Activated CD4-positive, alpha-beta T cell treated with anti-CD3 and anti-CD28 coated beads, Interleukin-2, amount 10 ng/mL, durations not matched to agents 7 days and 5 days (primary cell): ENCODE results near the gene UBAP2L. TPM values are rescaled to one million over a fixed set of nuclear protein-coding genes. Genes with fewer than 3 reads are reported as not detected.
A peak's percentile ranks its signal among the peaks of the same experiment; 100 is the strongest.
"Not testable (repeated sequence)": the region's sequence is repeated elsewhere in the genome, so short reads cannot be mapped to it uniquely, and the experiment has no call there.

Experiments used
- CTCF ChIA-PET: fragments of 350-600 bp; sonication (Branson Sonifier 250); formaldehyde crosslinking; loops from one replicate; lab custom pipeline; 2021; ENCODE audit warnings: antibody characterized with exemption; lab: Charles Lee
- POLR2A ChIA-PET: fragments of 350-600 bp; sonication (Branson Sonifier 250); formaldehyde crosslinking; loops from one replicate; lab custom pipeline; 2021; ENCODE audit warnings: antibody characterized with exemption; lab: Charles Lee
- DNase-seq: peaks from one replicate; pipeline ENCODE4 v3.0.0-alpha.2; 2020
- H3K27ac Mint-ChIP-seq: one replicate; pipeline ENCODE4 v1.8.0; 2021; ENCODE audit warnings: mild to moderate bottlenecking, moderate library complexity, mixed read lengths
- H3K27me3 Mint-ChIP-seq: one replicate; pipeline ENCODE4 v1.8.0; 2021; ENCODE audit warnings: mixed read lengths
- H3K36me3 Mint-ChIP-seq: one replicate; pipeline ENCODE4 v1.8.0; 2021; ENCODE audit warnings: low read depth, mixed read lengths
- H3K4me1 Mint-ChIP-seq: one replicate; pipeline ENCODE4 v1.8.0; 2021; ENCODE audit warnings: mixed read lengths
- H3K4me3 Mint-ChIP-seq: one replicate; pipeline ENCODE4 v1.8.0; 2021; ENCODE audit warnings: mild to moderate bottlenecking, moderate library complexity, mixed read lengths
- H3K9me3 Mint-ChIP-seq: one replicate; pipeline ENCODE4 v1.8.0; 2021; ENCODE audit warnings: mixed read lengths
- total RNA-seq, 2 experiments: library from RNA; stranded (reverse); gene quantifications; one replicate each; pipeline ENCODE4 v1.2.3, GENCODE V29; 2021

The UBAP2L gene
- total RNA-seq, 2 experiments from 2014 or later, result 186 to 211 TPM

- H3K9me3 Mint-ChIP-seq, H3K4me3 Mint-ChIP-seq, H3K27me3 Mint-ChIP-seq, H3K27ac Mint-ChIP-seq, DNase-seq, H3K4me1 Mint-ChIP-seq: not testable (repeated sequence)
- ChIA-PET CTCF (interaction anchor here (1.1 kb wide), 1 partner anchor 96 kb away, joined by 4 read pairs; no protein-coding TSS in a partner anchor), POLR2A (interaction anchor here (0.6 kb wide), 1 partner anchor 270 kb away, joined by 13 read pairs; no protein-coding TSS in a partner anchor)
- H3K36me3 Mint-ChIP-seq, result peaks cover 66% of the 10 kb centered on the region
Observed at GRCh38 chr1:154233127-154233526, 12.4 kb downstream of the UBAP2L start.

DNA sequence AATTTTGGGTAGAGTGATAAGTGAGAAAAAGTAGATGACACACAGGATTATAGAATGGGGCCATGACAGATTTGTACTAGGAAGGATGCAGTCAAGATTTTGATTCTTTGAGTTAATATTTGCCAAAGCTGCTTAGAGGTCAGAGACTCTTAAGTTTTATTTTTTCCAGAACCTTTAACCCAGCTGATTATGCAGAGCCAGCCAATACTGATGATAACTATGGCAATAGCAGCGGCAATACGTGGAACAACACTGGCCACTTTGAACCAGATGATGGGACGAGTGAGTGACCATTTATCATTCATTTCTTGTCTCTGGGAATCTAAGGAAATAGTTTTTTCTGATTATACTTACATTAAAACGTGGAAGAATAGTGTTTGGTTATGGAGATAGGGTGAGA is 16.1 kb downstream of the UBAP2L start:
- DNase-seq, result no peak
- CTCF ChIA-PET, result interaction anchor here (2.0 kb wide), 1 partner anchor 23 kb away, joined by 4 read pairs; no protein-coding TSS in a partner anchor
- no peak overlapping the region for H3K4me3 Mint-ChIP-seq
- peaks cover 22% of the 10 kb centered on the region for H3K4me1 Mint-ChIP-seq
- POLR2A ChIA-PET, result no interaction called here
- H3K36me3 Mint-ChIP-seq, result peaks cover 62% of the 10 kb centered on the region
- H3K9me3 Mint-ChIP-seq, result no peaks in the 10 kb centered on the region
- no peaks in the 10 kb centered on the region for H3K27me3 Mint-ChIP-seq
- no peak overlapping the region for H3K27ac Mint-ChIP-seq

- Mint-ChIP-seq H3K27me3 (no peaks in the 10 kb centered on the region), H3K4me1 (peaks cover 27% of the 10 kb centered on the region), H3K9me3 (no peaks in the 10 kb centered on the region), H3K27ac (no peak overlapping the region), H3K36me3 (peaks cover 64% of the 10 kb centered on the region), H3K4me3 (no peak overlapping the region)
- POLR2A ChIA-PET, result no interaction called here
- CTCF ChIA-PET, result interaction anchor here (1.0 to 2.0 kb wide), 2 partner anchors 12 to 23 kb away, joined by 3 to 4 read pairs; no protein-coding TSS in a partner anchor
- DNase-seq, result no peak
Observed at GRCh38 chr1:154237435-154237834, 16.7 kb downstream of the UBAP2L start.

DNA sequence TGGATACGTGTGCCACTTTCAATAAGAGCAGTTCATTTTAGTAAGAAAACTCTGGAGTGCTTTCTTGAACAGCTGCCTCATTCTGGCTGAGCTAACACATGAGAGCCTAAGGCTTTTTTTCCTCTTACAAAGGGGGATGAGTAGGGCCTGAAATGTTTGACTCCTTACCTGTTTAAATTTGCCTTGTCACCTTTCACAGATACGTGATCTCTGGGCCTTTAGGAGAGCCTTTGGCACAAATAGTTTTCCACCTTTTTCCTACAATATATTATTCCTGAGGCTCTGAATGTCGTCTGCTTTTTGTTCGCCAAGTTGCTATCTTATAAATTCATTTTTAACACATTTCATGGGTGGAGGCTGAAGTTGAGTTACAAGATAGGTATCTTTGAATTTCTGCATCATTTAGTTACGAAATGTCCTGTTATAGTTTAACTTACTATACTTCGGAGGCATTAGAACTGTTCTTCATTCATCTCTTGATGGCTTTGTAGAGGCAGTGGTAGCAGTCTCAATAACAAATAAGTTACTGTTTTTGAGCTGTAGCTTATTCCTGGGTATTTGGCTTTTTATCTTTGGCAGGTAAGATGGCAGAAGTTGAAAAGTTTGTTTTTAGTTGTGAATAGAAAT is 17.2 kb downstream of the UBAP2L start:
- Mint-ChIP-seq H3K4me3 (no peak overlapping the region), H3K27me3 (no peaks in the 10 kb centered on the region), H3K9me3 (no peaks in the 10 kb centered on the region), H3K4me1 (peaks cover 27% of the 10 kb centered on the region), H3K27ac (no peak overlapping the region), H3K36me3 (peaks cover 68% of the 10 kb centered on the region)
- POLR2A ChIA-PET, result no interaction called here
- DNase-seq, result no peak
- CTCF ChIA-PET, result interaction anchor here (0.6 to 2.0 kb wide), 5 partner anchors 8 to 95 kb away, joined by 3 to 4 read pairs (median 3); no protein-coding TSS in a partner anchor

GRCh38 chr1:154239491-154239890 is 18.7 kb downstream of the UBAP2L start:
- H3K27me3 Mint-ChIP-seq, result no peaks in the 10 kb centered on the region
- POLR2A ChIA-PET, result no interaction called here
- no peak overlapping the region for H3K27ac Mint-ChIP-seq
- H3K9me3 Mint-ChIP-seq, result no peaks in the 10 kb centered on the region
- no peak overlapping the region for H3K4me3 Mint-ChIP-seq
- DNase-seq, result no peak
- CTCF ChIA-PET, result no interaction called here
- H3K36me3 Mint-ChIP-seq, result peaks cover 78% of the 10 kb centered on the region
- H3K4me1 Mint-ChIP-seq, result peaks cover 27% of the 10 kb centered on the region

- H3K4me3 Mint-ChIP-seq, result no peak overlapping the region
- ChIA-PET CTCF (interaction anchor here (1.2 kb wide), 1 partner anchor 24 kb away, joined by 3 read pairs; no protein-coding TSS in a partner anchor), POLR2A (no interaction called here)
- no peaks in the 10 kb centered on the region for H3K27me3 Mint-ChIP-seq
- H3K4me1 Mint-ChIP-seq, result peaks cover 27% of the 10 kb centered on the region
- no peak for DNase-seq
- H3K36me3 Mint-ChIP-seq, result peaks cover 75% of the 10 kb centered on the region
- no peak overlapping the region for H3K27ac Mint-ChIP-seq
- H3K9me3 Mint-ChIP-seq, result no peaks in the 10 kb centered on the region
Observed at GRCh38 chr1:154240294-154240833, 19.6 kb downstream of the UBAP2L start.

- ChIA-PET POLR2A (no interaction called here), CTCF (interaction anchor here (0.5 to 0.6 kb wide), 2 partner anchors 76 to 211 kb away, joined by 3 to 4 read pairs; no protein-coding TSS in a partner anchor)
- peak overlapping the region; percentile 9 for H3K27ac Mint-ChIP-seq
- no peaks in the 10 kb centered on the region for H3K9me3 Mint-ChIP-seq
- H3K4me1 Mint-ChIP-seq, result peaks cover 27% of the 10 kb centered on the region
- no peaks in the 10 kb centered on the region for H3K27me3 Mint-ChIP-seq
- no peak overlapping the region for H3K4me3 Mint-ChIP-seq
- DNase-seq, result no peak
- H3K36me3 Mint-ChIP-seq, result peaks cover 72% of the 10 kb centered on the region
Observed at GRCh38 chr1:154241703-154242351, 21.1 kb downstream of the UBAP2L start.

- H3K27ac Mint-ChIP-seq, result no peak overlapping the region
- DNase-seq, result no peak
- H3K27me3 Mint-ChIP-seq, result no peaks in the 10 kb centered on the region
- no peaks in the 10 kb centered on the region for H3K9me3 Mint-ChIP-seq
- H3K4me3 Mint-ChIP-seq, result no peak overlapping the region
- CTCF ChIA-PET, result no interaction called here
- POLR2A ChIA-PET, result no interaction called here
- peaks cover 70% of the 10 kb centered on the region for H3K36me3 Mint-ChIP-seq
- H3K4me1 Mint-ChIP-seq, result no peaks in the 10 kb centered on the region
Observed at GRCh38 chr1:154253671-154254070, 32.9 kb downstream of the UBAP2L start.

DNA sequence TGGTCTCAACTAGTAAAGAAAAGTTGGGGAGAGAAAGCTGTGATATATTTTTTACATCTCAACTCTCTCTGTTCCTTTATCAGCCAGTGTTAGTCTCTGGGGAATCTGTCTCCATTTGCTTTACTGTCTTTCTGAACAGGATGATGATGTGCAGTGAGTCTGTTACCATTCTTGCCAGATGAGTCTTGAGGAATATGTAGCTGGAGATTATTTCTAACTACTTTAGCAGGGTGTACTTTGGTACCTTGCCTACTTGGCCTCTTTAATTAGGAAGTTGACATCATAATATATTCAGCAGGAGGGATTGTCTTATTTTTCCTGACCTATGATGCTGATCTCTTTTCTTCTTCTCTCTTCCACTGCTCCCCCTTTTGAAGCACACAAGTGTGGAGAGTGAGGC is 35.9 kb downstream of the UBAP2L start:
- Mint-ChIP-seq H3K36me3 (peaks cover 72% of the 10 kb centered on the region), H3K4me1 (peaks cover under 1% of the 10 kb centered on the region), H3K9me3 (no peaks in the 10 kb centered on the region), H3K27ac (no peak overlapping the region), H3K27me3 (no peaks in the 10 kb centered on the region), H3K4me3 (no peak overlapping the region)
- ChIA-PET CTCF (interaction anchor here (1.0 kb wide), 1 partner anchor 35 kb away, joined by 3 read pairs; no protein-coding TSS in a partner anchor), POLR2A (no interaction called here)
- no peak for DNase-seq

GRCh38 chr1:154258784-154259183 is 38.0 kb downstream of the UBAP2L start:
- no peak overlapping the region for H3K4me3 Mint-ChIP-seq
- no peaks in the 10 kb centered on the region for H3K9me3 Mint-ChIP-seq
- ChIA-PET POLR2A (no interaction called here), CTCF (interaction anchor here (0.7 to 1.9 kb wide), 6 partner anchors 11 to 1379 kb away, joined by 3 to 5 read pairs (median 4); no protein-coding TSS in a partner anchor)
- H3K36me3 Mint-ChIP-seq, result peaks cover 78% of the 10 kb centered on the region
- H3K4me1 Mint-ChIP-seq, result peaks cover 10% of the 10 kb centered on the region
- H3K27ac Mint-ChIP-seq, result peak overlapping the region; percentile 61
- H3K27me3 Mint-ChIP-seq, result no peaks in the 10 kb centered on the region
- DNase-seq, result no peak

GRCh38 chr1:154260127-154260526 is 39.4 kb downstream of the UBAP2L start:
- H3K27me3 Mint-ChIP-seq, result no peaks in the 10 kb centered on the region
- CTCF ChIA-PET, result interaction anchor here (1.2 to 1.9 kb wide), 2 partner anchors 9 to 12 kb away, joined by 4 to 5 read pairs; no protein-coding TSS in a partner anchor
- peaks cover 22% of the 10 kb centered on the region for H3K4me1 Mint-ChIP-seq
- POLR2A ChIA-PET, result no interaction called here
- H3K4me3 Mint-ChIP-seq, result no peak overlapping the region
- DNase-seq, result no peak
- peaks cover 73% of the 10 kb centered on the region for H3K36me3 Mint-ChIP-seq
- H3K9me3 Mint-ChIP-seq, result no peaks in the 10 kb centered on the region
- no peak overlapping the region for H3K27ac Mint-ChIP-seq

DNA sequence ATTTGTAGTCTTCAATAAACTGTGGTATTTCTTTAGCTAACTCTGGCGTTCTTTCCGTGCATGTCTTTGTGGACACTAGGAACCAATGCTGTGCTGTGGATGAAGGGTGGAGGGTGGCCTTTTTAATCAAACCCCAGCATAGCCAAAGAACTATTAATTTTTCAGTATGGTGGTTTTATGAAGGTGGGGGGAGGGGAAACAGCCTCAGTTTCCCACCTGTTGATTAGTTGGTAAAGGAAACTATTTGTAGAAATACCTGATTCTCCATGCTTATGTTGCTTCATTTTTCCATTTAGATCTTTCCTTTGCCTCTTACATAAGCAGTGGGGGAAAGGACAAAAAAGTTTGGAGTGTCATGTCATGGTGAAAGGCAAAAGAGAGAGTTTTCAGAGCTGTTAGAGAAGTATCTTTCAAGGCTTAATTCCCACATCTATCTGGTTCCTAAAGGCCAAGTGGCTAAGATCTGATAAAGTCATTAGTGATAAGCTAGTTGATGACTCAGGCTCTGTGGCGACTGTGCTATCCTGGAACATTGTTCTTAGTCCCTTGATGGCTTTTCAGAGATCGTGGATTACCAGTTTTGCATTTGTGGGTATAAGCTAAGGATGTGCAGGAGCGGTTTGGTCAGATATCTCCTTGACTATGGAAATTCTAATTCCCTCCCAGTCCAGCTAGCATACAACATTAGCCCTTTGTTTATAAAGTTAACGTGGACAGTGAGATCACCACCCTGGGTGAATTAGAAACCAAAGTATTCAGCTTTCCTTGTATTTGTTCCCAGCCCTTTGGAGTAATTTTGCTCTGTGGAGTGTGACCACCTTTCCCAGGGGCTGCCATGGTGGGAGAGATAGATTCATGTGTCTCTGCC is 42.9 kb downstream of the UBAP2L start:
- Mint-ChIP-seq H3K27ac (peak overlapping the region; percentile 52), H3K4me1 (peaks cover 39% of the 10 kb centered on the region), H3K4me3 (no peak overlapping the region), H3K27me3 (no peaks in the 10 kb centered on the region), H3K36me3 (peaks cover 61% of the 10 kb centered on the region), H3K9me3 (no peaks in the 10 kb centered on the region)
- ChIA-PET CTCF (interaction anchor here (0.5 to 1.9 kb wide), 7 partner anchors 8 to 526 kb away, joined by 3 to 5 read pairs (median 4); partner anchors contain the start of gene HAX1), POLR2A (no interaction called here)
- no peak for DNase-seq
